Erythroblast (primary cell): ENCODE results near the gene FUT1.

ENCODE experiments used
- GATA1 ChIP-seq: IDR thresholded peaks from 2 replicates; pipeline ENCODE4 v1.6.1; 2011; ENCODE audit warnings: low read depth, mild to moderate bottlenecking, control low read depth, low read length, moderate library complexity
- POLR2A ChIP-seq: IDR thresholded peaks from 2 replicates; pipeline ENCODE4 v1.6.1; 2011; ENCODE audit warnings: mild to moderate bottlenecking, low read length

DNA sequence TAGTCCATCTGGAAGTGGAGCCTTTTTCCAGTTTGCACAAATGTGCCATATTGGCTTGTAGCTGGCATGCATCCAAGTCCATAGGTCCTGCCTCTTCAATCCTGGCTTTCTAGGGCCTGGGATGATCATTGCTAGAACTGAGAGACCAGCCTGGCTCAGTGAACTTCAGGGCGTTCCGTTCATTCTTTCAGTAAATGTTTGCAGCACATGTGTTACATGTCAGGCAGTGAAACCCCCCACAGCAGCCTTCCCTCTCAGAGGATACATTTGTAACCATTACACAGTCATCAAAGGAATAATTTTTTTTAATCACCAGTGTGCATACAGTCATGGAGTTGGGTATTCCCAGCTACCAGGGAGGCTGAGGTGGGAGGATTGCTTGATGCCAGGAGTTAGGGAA is 47.0 kb downstream of the FUT1 start:
- no peak for TF ChIP-seq POLR2A
- no peak for TF ChIP-seq GATA1
